Fibroblast of the aortic adventitia (primary cell): ENCODE measurements around the gene NAV2. TPM values are rescaled to one million over a fixed set of nuclear protein-coding genes. Genes with fewer than 3 reads are reported as not detected.

ENCODE experiments used
- DNase-seq: peaks from one replicate; pipeline ENCODE4 v3.0.0-alpha.2; 2010; ENCODE audit warnings: low read depth
- H3K4me3 ChIP-seq: 2 replicates; pipeline ENCODE4 v1.5.1; 2011; ENCODE audit warnings: low read depth, mild to moderate bottlenecking, control low read depth, low read length, moderate library complexity
- total RNA-seq: library from RNA; depleted of rRNA; stranded (reverse); fragments of >200 nt; gene quantifications from 2 replicates; pipeline ENCODE4 v1.2.3, GENCODE V29; 2012; ENCODE audit warnings: low replicate concordance
- TF ChIP-seq, protein P1 (sequence below): IDR thresholded peaks from 2 replicates; pipeline ENCODE4 v1.5.1; 2011; ENCODE audit warnings: mild to moderate bottlenecking, low read length, control low read depth, inconsistent platforms; ENCODE audit not compliant: insufficient read depth

The NAV2 gene
- total RNA-seq, 1 donor: 44.6 TPM

GRCh38 chr11:20087118-20087521, 374.5 kb downstream of the NAV2 start:
- TF ChIP-seq, protein P1, sequence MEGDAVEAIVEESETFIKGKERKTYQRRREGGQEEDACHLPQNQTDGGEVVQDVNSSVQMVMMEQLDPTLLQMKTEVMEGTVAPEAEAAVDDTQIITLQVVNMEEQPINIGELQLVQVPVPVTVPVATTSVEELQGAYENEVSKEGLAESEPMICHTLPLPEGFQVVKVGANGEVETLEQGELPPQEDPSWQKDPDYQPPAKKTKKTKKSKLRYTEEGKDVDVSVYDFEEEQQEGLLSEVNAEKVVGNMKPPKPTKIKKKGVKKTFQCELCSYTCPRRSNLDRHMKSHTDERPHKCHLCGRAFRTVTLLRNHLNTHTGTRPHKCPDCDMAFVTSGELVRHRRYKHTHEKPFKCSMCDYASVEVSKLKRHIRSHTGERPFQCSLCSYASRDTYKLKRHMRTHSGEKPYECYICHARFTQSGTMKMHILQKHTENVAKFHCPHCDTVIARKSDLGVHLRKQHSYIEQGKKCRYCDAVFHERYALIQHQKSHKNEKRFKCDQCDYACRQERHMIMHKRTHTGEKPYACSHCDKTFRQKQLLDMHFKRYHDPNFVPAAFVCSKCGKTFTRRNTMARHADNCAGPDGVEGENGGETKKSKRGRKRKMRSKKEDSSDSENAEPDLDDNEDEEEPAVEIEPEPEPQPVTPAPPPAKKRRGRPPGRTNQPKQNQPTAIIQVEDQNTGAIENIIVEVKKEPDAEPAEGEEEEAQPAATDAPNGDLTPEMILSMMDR: no peak
- peak; percentile 67 for DNase-seq
- H3K4me3 ChIP-seq: no peak overlapping the region

GRCh38 chr11:20088397-20089225, 376.0 kb downstream of the NAV2 start:
- TF ChIP-seq, protein P1: no peak
- no peak overlapping the region for H3K4me3 ChIP-seq
- DNase-seq: peak; percentile 67

DNA sequence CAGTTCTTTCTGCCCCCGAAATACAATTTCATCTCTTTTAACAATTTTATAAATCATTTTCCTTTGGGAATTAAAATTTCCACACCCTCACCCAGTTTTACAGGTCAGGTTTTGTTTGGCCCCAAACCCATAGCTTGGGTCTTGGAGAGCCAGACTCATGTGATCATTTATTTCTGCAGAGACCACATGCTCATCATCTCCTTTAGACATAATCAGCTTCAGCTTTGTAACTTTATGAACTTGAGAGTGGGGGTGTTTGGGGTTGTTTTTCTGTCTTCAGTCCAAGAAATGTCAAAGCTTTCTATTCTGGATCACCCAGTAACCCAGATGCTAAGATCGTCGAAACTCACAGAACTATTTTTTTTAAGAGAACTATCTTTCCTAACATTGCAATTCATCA, 376.7 kb downstream of the NAV2 start:
- TF ChIP-seq, protein P1: no peak
- H3K4me3 ChIP-seq: no peak overlapping the region

DNA sequence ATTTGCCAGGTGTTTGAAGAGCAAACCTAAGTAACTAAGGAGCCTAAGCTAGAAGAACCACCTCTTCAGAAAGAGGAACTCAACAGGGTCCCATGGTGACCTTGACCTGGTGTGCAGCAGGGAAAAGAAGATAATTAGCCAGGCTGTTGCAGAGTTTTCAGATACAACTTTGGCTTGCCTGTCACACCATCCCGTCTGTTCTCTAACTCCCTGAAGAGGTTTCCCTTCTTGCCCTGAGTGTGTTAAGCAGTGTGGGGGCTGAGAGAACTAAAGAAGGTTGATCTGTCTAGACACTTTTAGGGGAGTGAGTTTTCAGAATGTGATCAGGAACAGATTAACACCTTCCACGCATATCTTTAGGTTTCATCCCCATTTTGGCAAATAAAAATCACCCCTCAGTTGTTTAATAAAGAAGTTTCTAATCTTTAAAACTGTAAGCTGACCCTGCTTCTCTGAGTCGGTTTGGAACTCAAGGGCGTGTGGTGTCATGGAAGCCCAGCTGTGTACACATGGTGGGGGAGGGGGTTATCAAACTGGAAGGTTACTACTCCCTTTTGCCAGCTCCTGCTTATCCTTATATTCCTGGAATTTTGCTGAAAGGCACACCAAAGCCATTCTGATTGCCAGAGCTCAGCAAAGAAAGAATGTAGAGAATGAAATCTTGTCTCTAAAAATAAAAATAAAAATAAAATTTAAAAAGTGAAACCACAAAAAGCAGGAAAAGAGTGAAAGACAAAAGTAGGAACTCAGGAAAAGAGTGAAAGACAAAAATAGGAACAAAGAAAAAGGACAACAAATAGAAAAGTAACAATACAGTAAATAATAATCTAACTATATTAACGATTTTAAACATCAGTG, 377.4 kb downstream of the NAV2 start:
- DNase-seq: peak; percentile 86
- TF ChIP-seq, protein P1: no peak
- no peak overlapping the region for H3K4me3 ChIP-seq

More for the DNA sequence above, 376.7 kb downstream of the NAV2 start:
- peak; percentile 66 for DNase-seq

DNA sequence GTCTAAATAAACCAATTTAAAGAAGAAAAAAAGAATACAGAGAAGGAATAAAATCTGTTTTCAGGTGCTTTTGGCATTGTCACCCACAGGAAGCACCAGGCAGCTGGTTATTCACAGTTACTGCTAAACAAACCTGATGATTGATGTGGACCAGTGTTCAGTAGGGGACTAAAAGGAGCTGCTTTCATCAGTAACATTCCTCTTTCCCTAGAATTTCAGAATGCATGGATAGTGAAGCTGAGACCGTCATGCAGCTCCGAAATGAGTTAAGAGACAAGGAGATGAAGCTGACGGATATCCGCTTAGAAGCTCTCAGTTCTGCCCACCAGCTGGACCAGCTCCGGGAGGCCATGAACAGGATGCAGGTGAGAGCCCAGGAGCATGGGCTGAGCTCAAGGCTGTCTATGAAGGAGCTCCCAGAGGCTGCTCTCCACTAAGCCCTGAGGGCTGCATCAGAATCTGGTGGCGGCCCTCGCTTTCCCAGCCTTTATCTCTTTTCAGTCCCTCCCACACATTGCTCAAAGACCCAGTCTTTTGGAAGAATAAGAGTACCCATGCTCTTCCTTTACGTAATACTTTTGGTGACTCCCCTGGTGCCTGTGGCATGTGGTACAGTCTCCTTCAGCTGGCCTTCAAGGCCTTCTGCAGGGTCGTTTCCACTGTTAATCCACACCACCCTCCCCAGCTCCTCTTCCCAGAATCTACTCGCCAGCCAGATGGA, 378.2 kb downstream of the NAV2 start:
- DNase-seq: no peak
- TF ChIP-seq, protein P1: no peak
- no peak overlapping the region for H3K4me3 ChIP-seq

DNA sequence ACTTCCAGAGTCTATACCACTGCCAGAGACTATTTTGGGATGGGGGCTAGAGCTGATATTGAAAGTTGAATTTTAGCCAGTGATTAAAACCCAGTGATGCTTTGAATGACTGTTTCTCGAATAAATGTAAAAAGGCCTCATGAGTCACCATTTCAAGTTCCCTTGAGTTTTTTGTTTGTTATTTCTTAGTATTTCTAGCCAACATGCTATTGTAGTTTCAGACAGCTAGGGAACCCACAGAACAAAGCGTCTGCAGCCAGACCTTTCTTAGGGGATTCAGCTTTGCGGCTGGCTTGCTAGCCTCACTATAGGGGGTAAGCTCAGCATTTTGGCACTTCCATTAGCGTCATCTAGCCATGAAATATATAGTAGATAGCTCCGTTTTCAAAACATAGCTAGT, 381.1 kb downstream of the NAV2 start:
- DNase-seq: peak; percentile 89
- H3K4me3 ChIP-seq: no peak overlapping the region
- TF ChIP-seq, protein P1: peak; percentile 55
